Panc1 (cell line): ENCODE results near the gene IRF2BP1. TPM values are rescaled to one million over a fixed set of nuclear protein-coding genes. Genes with fewer than 3 reads are reported as not detected.

ENCODE experiments used
- ATAC-seq: fragments of 200-7000 bp; cut with Tn5 transposase; 2 replicates; pipeline ENCODE4 v1.9.1; 2020; ENCODE audit warnings: mild to moderate bottlenecking, moderate library complexity
- BruUV-seq: library from RNA; stranded (reverse); fragments of 400-500 nt; replicated peaks from 2 replicates; lab custom pipeline; 2021; lab: Mats Ljungman, UMichigan
- CTCF ChIA-PET: fragments of 300-600 bp; sonication (Branson Sonifier 250); formaldehyde crosslinking; loops from one replicate; lab custom pipeline; 2022; ENCODE audit warnings: antibody characterized with exemption; lab: Charles Lee
- POLR2A ChIA-PET: fragments of 300-600 bp; sonication (Branson Sonifier 250); formaldehyde crosslinking; loops from one replicate; lab custom pipeline; 2022; ENCODE audit warnings: antibody characterized with exemption; lab: Charles Lee
- DNase-seq: peaks from one replicate; pipeline ENCODE4 v3.0.0-alpha.2; 2010; ENCODE audit warnings: low read depth, low spot score
- H3K27ac ChIP-seq: 2 replicates; pipeline ENCODE4 v1.5.1; 2011; ENCODE audit warnings: mild to moderate bottlenecking, low read length, inconsistent platforms
- H3K27me3 ChIP-seq: fragments of 200-500 bp; sonication (Bioruptor generic); 2 replicates; pipeline ENCODE4 v1.6.0; 2014; ENCODE audit warnings: low read length, inconsistent platforms; ENCODE audit not compliant: control insufficient read depth, insufficient read depth
- H3K36me3 ChIP-seq: fragments of 200-500 bp; sonication (Bioruptor generic); 2 replicates; pipeline ENCODE4 v1.5.1; 2014; ENCODE audit warnings: inconsistent platforms, mild to moderate bottlenecking, low read length, moderate library complexity; ENCODE audit not compliant: control insufficient read depth, insufficient read depth
- H3K4me1 ChIP-seq: 2 replicates; pipeline ENCODE4 v1.5.1; 2011; ENCODE audit warnings: inconsistent platforms, mild to moderate bottlenecking, low read length, moderate library complexity; ENCODE audit not compliant: control insufficient read depth, insufficient read depth
- H3K4me3 ChIP-seq, 2 experiments: 2 replicates each; pipeline ENCODE4 v1.5.1; 2011 to 2012; ENCODE audit warnings: low read depth in 2 of 2, low read length in 2 of 2, mild to moderate bottlenecking in 2 of 2, inconsistent platforms in 1 of 2, moderate library complexity in 1 of 2
- H3K9me3 ChIP-seq: fragments of 200-500 bp; sonication (Bioruptor generic); 2 replicates; pipeline ENCODE4 v1.5.1; 2014; ENCODE audit warnings: low read depth, mild to moderate bottlenecking, inconsistent platforms, low read length, moderate library complexity; ENCODE audit not compliant: control insufficient read depth, insufficient read depth
- POLR2AphosphoS5 ChIP-seq: IDR thresholded peaks from 2 replicates; pipeline ENCODE4 v1.6.1; 2012; ENCODE audit warnings: mild to moderate bottlenecking, low read depth, low read length, moderate library complexity
- REST ChIP-seq, 2 experiments: IDR thresholded peaks; 2 replicates each; pipeline ENCODE4 v1.6.1; 2011 to 2012; ENCODE audit warnings: low read depth in 2 of 2, control low read depth in 1 of 2, low read length in 1 of 2, mild to moderate bottlenecking in 1 of 2, moderate library complexity in 1 of 2; ENCODE audit not compliant: insufficient read depth in 1 of 2
- SIN3A ChIP-seq: IDR thresholded peaks from 2 replicates; pipeline ENCODE4 v1.6.1; 2012; ENCODE audit warnings: low read depth, mild to moderate bottlenecking, low read length, moderate library complexity, borderline replicate concordance; ENCODE audit not compliant: insufficient read depth
- in situ Hi-C: cut with HindIII; loops from 2 replicates; pipeline ENCODE4 v1.10.0; 2016; ENCODE audit warnings: low sequenced_read_pairs, low pct_unique_long_range_greater_than_20kb
- intact Hi-C: fragments of 100-400 bp; cut with micrococcal nuclease; formaldehyde crosslinking; loops from one replicate; pipeline ENCODE4 v1.10.0; 2022; ENCODE audit not compliant: unreplicated experiment
- total RNA-seq: library from RNA; stranded (reverse); gene quantifications from one replicate; pipeline ENCODE4 v1.2.1, GENCODE V29; 2021; ENCODE audit not compliant: unreplicated experiment
- TF ChIP-seq, protein P1 (sequence below): fragments of 450-650 bp; IDR thresholded peaks from 2 replicates; pipeline ENCODE4 v1.5.1; 2017; ENCODE audit warnings: mild to moderate bottlenecking

The IRF2BP1 gene
- total RNA-seq, 1 experiment from 2014 or later = 21.9 TPM

- no TSS peak for BruUV-seq
- peaks cover 9% of the 10 kb centered on the region for H3K4me1 ChIP-seq
- peak overlapping the region; percentile 51 to 69 for H3K4me3 ChIP-seq
- ChIA-PET POLR2A (no interaction called here), CTCF (interaction anchor here (0.6 kb wide), 1 partner anchor 67 kb away, joined by 4 read pairs; no protein-coding TSS in a partner anchor)
- no peaks in the 10 kb centered on the region for H3K27me3 ChIP-seq
- no peaks in the 10 kb centered on the region for H3K9me3 ChIP-seq
- no peak for DNase-seq
- intact Hi-C loops (no loop called here), in situ Hi-C loops (no loop called here)
- peak overlapping the region; percentile 57 for H3K27ac ChIP-seq
- TF ChIP-seq POLR2AphosphoS5 (no peak), SIN3A (no peak), REST (IDR thresholded peaks at IDR 0.05; ENCODE audit: insufficient read depth in 1 of 2, low read depth in 2 of 2, low read length in 1 of 2) (no peak)
- TF ChIP-seq, protein P1, sequence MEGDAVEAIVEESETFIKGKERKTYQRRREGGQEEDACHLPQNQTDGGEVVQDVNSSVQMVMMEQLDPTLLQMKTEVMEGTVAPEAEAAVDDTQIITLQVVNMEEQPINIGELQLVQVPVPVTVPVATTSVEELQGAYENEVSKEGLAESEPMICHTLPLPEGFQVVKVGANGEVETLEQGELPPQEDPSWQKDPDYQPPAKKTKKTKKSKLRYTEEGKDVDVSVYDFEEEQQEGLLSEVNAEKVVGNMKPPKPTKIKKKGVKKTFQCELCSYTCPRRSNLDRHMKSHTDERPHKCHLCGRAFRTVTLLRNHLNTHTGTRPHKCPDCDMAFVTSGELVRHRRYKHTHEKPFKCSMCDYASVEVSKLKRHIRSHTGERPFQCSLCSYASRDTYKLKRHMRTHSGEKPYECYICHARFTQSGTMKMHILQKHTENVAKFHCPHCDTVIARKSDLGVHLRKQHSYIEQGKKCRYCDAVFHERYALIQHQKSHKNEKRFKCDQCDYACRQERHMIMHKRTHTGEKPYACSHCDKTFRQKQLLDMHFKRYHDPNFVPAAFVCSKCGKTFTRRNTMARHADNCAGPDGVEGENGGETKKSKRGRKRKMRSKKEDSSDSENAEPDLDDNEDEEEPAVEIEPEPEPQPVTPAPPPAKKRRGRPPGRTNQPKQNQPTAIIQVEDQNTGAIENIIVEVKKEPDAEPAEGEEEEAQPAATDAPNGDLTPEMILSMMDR = no peak
- no peak for ATAC-seq
- H3K36me3 ChIP-seq = no peaks in the 10 kb centered on the region
Observed at GRCh38 chr19:45883881-45884681, 1.9 kb downstream of the IRF2BP1 start.

DNA sequence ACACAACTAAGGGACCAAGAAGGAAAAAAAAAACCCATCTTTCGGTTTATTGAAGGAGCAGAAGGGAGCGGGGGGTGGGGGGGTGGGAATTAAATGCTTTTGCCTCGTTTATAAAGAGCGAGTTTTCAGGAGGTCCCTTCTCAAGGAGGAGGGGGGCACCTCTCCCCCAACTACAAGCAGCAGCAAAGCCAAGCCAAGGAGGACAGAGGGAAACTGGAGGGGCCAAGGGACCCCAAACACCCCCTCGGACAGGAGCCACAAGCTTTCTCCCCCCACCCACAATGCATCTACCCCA lies 2.4 kb downstream of the IRF2BP1 start:
- H3K36me3 ChIP-seq = no peaks in the 10 kb centered on the region
- H3K9me3 ChIP-seq = no peaks in the 10 kb centered on the region
- TF ChIP-seq SIN3A (no peak), POLR2AphosphoS5 (no peak)
- TF ChIP-seq, protein P1 = peak; percentile 4
- CTCF ChIA-PET = interaction anchor here (0.6 kb wide), 1 partner anchor 67 kb away, joined by 4 read pairs; no protein-coding TSS in a partner anchor
- peak overlapping the region; percentile 47 to 51 for H3K4me3 ChIP-seq
- intact Hi-C loops = no loop called here
- H3K4me1 ChIP-seq = peaks cover 9% of the 10 kb centered on the region
- H3K27ac ChIP-seq = peak overlapping the region; percentile 57
- H3K27me3 ChIP-seq = no peaks in the 10 kb centered on the region
- ATAC-seq (no peak), DNase-seq (no peak)
- POLR2A ChIA-PET = no interaction called here
- in situ Hi-C loops = no loop called here
- BruUV-seq = no TSS peak
